Keratinocyte (primary cell): ENCODE measurements around the gene TBX3. TPM values are rescaled to one million over a fixed set of nuclear protein-coding genes. Genes with fewer than 3 reads are reported as not detected.

ENCODE experiments used
- DNase-seq: peaks from one replicate; pipeline ENCODE4 v3.0.0-alpha.2; 2011; ENCODE audit warnings: low read depth, missing footprints, low spot score
- FAIRE-seq: peaks from 2 replicates; lab custom pipeline; 2011; peaks lifted over from hg19 to GRCh38; lab: Jason Lieb, UNC
- H2AFZ ChIP-seq: 2 replicates; pipeline ENCODE4 v1.6.0; 2012; ENCODE audit warnings: low read length, control low read depth, inconsistent platforms; ENCODE audit not compliant: control insufficient read depth
- H3K27ac ChIP-seq: 2 replicates; pipeline ENCODE4 v1.5.1; 2011; ENCODE audit warnings: low read length; ENCODE audit not compliant: control insufficient read depth, insufficient read depth
- H3K27me3 ChIP-seq: 3 replicates; pipeline ENCODE4 v1.6.0; 2011; ENCODE audit warnings: low read length; ENCODE audit not compliant: control insufficient read depth, insufficient read depth; ENCODE audit errors: extremely low read depth
- H3K36me3 ChIP-seq, 2 experiments: 2 replicates in 1 of 2; 3 replicates in 1 of 2; pipeline ENCODE4 v1.5.1; 2011; ENCODE audit warnings: low read length in 2 of 2, mild to moderate bottlenecking in 1 of 2; ENCODE audit not compliant: control insufficient read depth in 2 of 2, insufficient read depth in 2 of 2; ENCODE audit errors: extremely low read depth in 1 of 2
- H3K4me1 ChIP-seq: 3 replicates; pipeline ENCODE4 v1.5.1; 2011; ENCODE audit warnings: low read length; ENCODE audit not compliant: control insufficient read depth, insufficient read depth; ENCODE audit errors: extremely low read depth
- H3K4me2 ChIP-seq: 3 replicates; pipeline ENCODE4 v1.6.0; 2011; ENCODE audit warnings: low read depth, low read length; ENCODE audit not compliant: control insufficient read depth, insufficient read depth; ENCODE audit errors: extremely low read depth
- H3K4me3 ChIP-seq, 3 experiments: fragments of 200-600 bp in 1 of 3; sonication (generic) in 1 of 3; 2 replicates in 2 of 3; 3 replicates in 1 of 3; pipeline ENCODE4 v1.5.1; 2011 to 2016; ENCODE audit warnings: low read length in 3 of 3, mild to moderate bottlenecking in 3 of 3, control low read depth in 2 of 3, inconsistent platforms in 1 of 3, low read depth in 1 of 3, mixed read lengths in 1 of 3, mixed run types in 1 of 3, moderate library complexity in 1 of 3; ENCODE audit not compliant: control insufficient read depth in 2 of 3, insufficient read depth in 2 of 3; ENCODE audit errors: extremely low read depth in 1 of 3
- H3K79me2 ChIP-seq: 2 replicates; pipeline ENCODE4 v1.6.0; 2012; ENCODE audit warnings: low read length; ENCODE audit not compliant: control insufficient read depth, insufficient read depth
- H3K9ac ChIP-seq: 3 replicates; pipeline ENCODE4 v1.6.0; 2011; ENCODE audit warnings: low read length; ENCODE audit not compliant: control insufficient read depth, insufficient read depth; ENCODE audit errors: extremely low read depth
- H3K9me1 ChIP-seq: 3 replicates; pipeline ENCODE4 v1.6.0; 2011; ENCODE audit warnings: low read length; ENCODE audit not compliant: control insufficient read depth, insufficient read depth; ENCODE audit errors: extremely low read depth
- H3K9me3 ChIP-seq: 2 replicates; pipeline ENCODE4 v1.5.1; 2012; ENCODE audit warnings: low read depth, low read length; ENCODE audit not compliant: control insufficient read depth
- H4K20me1 ChIP-seq: 3 replicates; pipeline ENCODE4 v1.6.0; 2011; ENCODE audit warnings: low read length; ENCODE audit not compliant: control insufficient read depth, insufficient read depth; ENCODE audit errors: extremely low read depth
- CTCF ChIP-seq, 3 experiments: IDR thresholded peaks in 1 of 3; conservative IDR thresholded peaks in 1 of 3; optimal IDR thresholded peaks in 1 of 3; 2 replicates in 2 of 3; 3 replicates in 1 of 3; pipeline versions ENCODE3 to v1.5.1; 2011; ENCODE audit warnings: low read length in 3 of 3, mild to moderate bottlenecking in 3 of 3, moderate library complexity in 2 of 3, control low read depth in 1 of 3, inconsistent platforms in 1 of 3; ENCODE audit not compliant: insufficient read depth in 2 of 3; ENCODE audit errors: extremely low read depth in 1 of 3
- EZH2 ChIP-seq: IDR thresholded peaks from one replicate; pipeline ENCODE4 v1.6.1; 2012; ENCODE audit warnings: inconsistent platforms, mild to moderate bottlenecking, low read length, moderate library complexity
- dilution Hi-C: fragments of 300-500 bp; cut with MboI; formaldehyde crosslinking; loops from one replicate; pipeline ENCODE4 v1.7.0; 2020; ENCODE audit warnings: low sequenced_read_pairs; ENCODE audit not compliant: extremely low pct_ligation_motif_present
- polyA plus RNA-seq, 5 experiments: library from polyadenylated mRNA; depleted of rRNA in 3 of 5; stranded (reverse) in 3 of 5; stranded (forward) in 1 of 5; unstranded in 1 of 5; fragments of >200 nt; gene quantifications; 1 replicate in 1 of 5; 2 replicates in 3 of 5; 3 replicates in 1 of 5; pipeline versions ENCODE4 v1.2.1 to v1.2.3, GENCODE V29; 2011 to 2012; ENCODE audit warnings: missing spikeins in 2 of 5, low read depth in 1 of 5, low replicate concordance in 1 of 5

Gene TBX3
- polyA plus RNA-seq, 1 donor (not counting 4 experiments of a cell fraction or from before 2014, with no cell fraction given), result 7.8 TPM

GRCh38 chr12:114721266-114721665, 37.3 kb upstream of the TBX3 start:
- Histone ChIP-seq H3K9ac (no peak overlapping the region), H4K20me1 (no peaks in the 10 kb centered on the region), H3K27ac (no peak overlapping the region), H3K79me2 (no peaks in the 10 kb centered on the region), H3K9me3 (no peaks in the 10 kb centered on the region), H3K9me1 (no peaks in the 10 kb centered on the region), H3K36me3 (no peaks in the 10 kb centered on the region), H3K4me3 (no peak overlapping the region), H3K27me3 (no peaks in the 10 kb centered on the region), H3K4me2 (no peak overlapping the region), H2AFZ (no peak overlapping the region), H3K4me1 (no peaks in the 10 kb centered on the region)
- FAIRE-seq, result no peak
- DNase-seq, result no peak
- dilution Hi-C loops, result no loop called here
- no peak for TF ChIP-seq EZH2
- TF ChIP-seq CTCF (optimal IDR thresholded peaks at IDR 0.05 in 1 of 3, IDR thresholded peaks at IDR 0.05 in 1 of 3, conservative IDR thresholded peaks at IDR 0.05 in 1 of 3; ENCODE audit: extremely low read depth in 1 of 3, insufficient read depth in 2 of 3, low read length in 3 of 3), result no peak

- no peak overlapping the region for H3K9ac ChIP-seq
- no peaks in the 10 kb centered on the region for H4K20me1 ChIP-seq
- TF ChIP-seq EZH2 (no peak), CTCF (optimal IDR thresholded peaks at IDR 0.05 in 1 of 3, IDR thresholded peaks at IDR 0.05 in 1 of 3, conservative IDR thresholded peaks at IDR 0.05 in 1 of 3; ENCODE audit: extremely low read depth in 1 of 3, insufficient read depth in 2 of 3, low read length in 3 of 3) (no peak)
- no peaks in the 10 kb centered on the region for H3K4me1 ChIP-seq
- H3K79me2 ChIP-seq, result no peaks in the 10 kb centered on the region
- FAIRE-seq, result no peak
- no peak overlapping the region for H3K4me2 ChIP-seq
- dilution Hi-C loops, result no loop called here
- DNase-seq, result no peak
- H3K9me1 ChIP-seq, result no peaks in the 10 kb centered on the region
- H2AFZ ChIP-seq, result no peak overlapping the region
- H3K36me3 ChIP-seq, result no peaks in the 10 kb centered on the region
- no peak overlapping the region for H3K4me3 ChIP-seq
- H3K27me3 ChIP-seq, result no peaks in the 10 kb centered on the region
- peaks cover 5% of the 10 kb centered on the region for H3K9me3 ChIP-seq
- no peak overlapping the region for H3K27ac ChIP-seq
These were observed 29.7 kb upstream of the TBX3 start for GRCh38 chr12:114713466-114714215.
